H1 (cell line): ENCODE measurements around the gene COLEC12. TPM values are rescaled to one million over a fixed set of nuclear protein-coding genes. Genes with fewer than 3 reads are reported as not detected.
"Not testable (repeated sequence)": the region's sequence is repeated elsewhere in the genome, so short reads cannot be mapped to it uniquely, and the experiment has no call there.

Experiments
- CTCF ChIA-PET: fragments of 300-600 bp; sonication (Branson Sonifier 250); formaldehyde crosslinking; loops from one replicate; lab custom pipeline; 2021; ENCODE audit not compliant: partially characterized antibody; lab: Charles Lee
- POLR2A ChIA-PET: fragments of 300-600 bp; sonication (Branson Sonifier 250); formaldehyde crosslinking; loops from one replicate; lab custom pipeline; 2021; ENCODE audit warnings: inconsistent platforms; ENCODE audit not compliant: partially characterized antibody; lab: Charles Lee
- DNase-seq, 2 experiments: peaks; one replicate each; pipeline versions ENCODE4 v3.0.0 to v3.0.0-alpha.2; 2010 to 2022; ENCODE audit warnings: low spot score in 2 of 2, low read depth in 1 of 2, mixed read lengths in 1 of 2
- FAIRE-seq: peaks from 2 replicates; lab custom pipeline; 2011; peaks lifted over from hg19 to GRCh38; lab: Jason Lieb, UNC
- H2AFZ ChIP-seq: 2 replicates; pipeline ENCODE4 v1.8.1; 2012; ENCODE audit warnings: low read length, inconsistent platforms
- H2AK5ac ChIP-seq: 2 replicates; pipeline ENCODE4 v1.6.1; 2013; ENCODE audit warnings: low read depth, low read length
- H2BK120ac ChIP-seq: replicated peaks from 2 replicates; pipeline ENCODE3; 2013; ENCODE audit warnings: low read depth, low read length, inconsistent platforms
- H2BK12ac ChIP-seq: 2 replicates; pipeline ENCODE4 v1.6.1; 2013; ENCODE audit warnings: low read depth, low read length
- H2BK15ac ChIP-seq: 2 replicates; pipeline ENCODE4 v1.6.1; 2013; ENCODE audit warnings: low read length
- H2BK20ac ChIP-seq: 2 replicates; pipeline ENCODE4 v1.6.1; 2013; ENCODE audit warnings: low read length
- H2BK5ac ChIP-seq: 2 replicates; pipeline ENCODE4 v1.6.1; 2013; ENCODE audit warnings: low read depth, low read length
- H3K14ac ChIP-seq: 2 replicates; pipeline ENCODE4 v1.6.1; 2013; ENCODE audit warnings: inconsistent platforms; ENCODE audit not compliant: insufficient read length
- H3K18ac ChIP-seq: 2 replicates; pipeline ENCODE4 v1.6.1; 2013; ENCODE audit warnings: low read length; ENCODE audit errors: extremely low read depth
- H3K23ac ChIP-seq: 2 replicates; pipeline ENCODE4 v1.6.1; 2013; ENCODE audit warnings: inconsistent platforms; ENCODE audit not compliant: insufficient read length
- H3K23me2 ChIP-seq: 2 replicates; pipeline ENCODE4 v1.6.1; 2013; ENCODE audit warnings: low read depth, low read length
- H3K27ac ChIP-seq: 2 replicates; pipeline ENCODE4 v1.6.1; 2011; ENCODE audit warnings: low read depth, low read length, inconsistent platforms
- H3K27me3 ChIP-seq, 4 experiments: replicated peaks in 1 of 4; 1 replicate in 1 of 4; 2 replicates in 3 of 4; pipeline versions ENCODE4 v1.6.1 to v1.8.1; 2011 to 2013; ENCODE audit warnings: low read length in 3 of 4, mild to moderate bottlenecking in 3 of 4, inconsistent platforms in 2 of 4, mixed read lengths in 2 of 4, moderate library complexity in 1 of 4; ENCODE audit not compliant: control insufficient read depth in 3 of 4, insufficient read depth in 3 of 4; ENCODE audit errors: extremely low read depth in 1 of 4
- H3K36me3 ChIP-seq, 4 experiments: 2 replicates each; pipeline versions ENCODE4 v1.6.1 to v1.8.1; 2011 to 2013; ENCODE audit warnings: mild to moderate bottlenecking in 4 of 4, low read length in 3 of 4, moderate library complexity in 2 of 4, control low read depth in 1 of 4, inconsistent platforms in 1 of 4; ENCODE audit not compliant: insufficient read depth in 4 of 4, control insufficient read depth in 2 of 4
- H3K4ac ChIP-seq: replicated peaks from 2 replicates; pipeline ENCODE3; 2013; ENCODE audit warnings: low read length, low read depth, mixed read lengths, inconsistent platforms; ENCODE audit not compliant: insufficient read length
- H3K4me1 ChIP-seq, 4 experiments: replicated peaks in 1 of 4; 1 replicate in 1 of 4; 2 replicates in 3 of 4; pipeline versions ENCODE4 v1.6.1 to v1.8.1; 2011 to 2013; ENCODE audit warnings: low read length in 3 of 4, inconsistent platforms in 2 of 4, mixed read lengths in 1 of 4; ENCODE audit not compliant: insufficient read depth in 4 of 4, control insufficient read depth in 3 of 4
- H3K4me2 ChIP-seq, 2 experiments: 2 replicates each; pipeline versions ENCODE4 v1.6.1 to v1.8.1; 2011 to 2013; ENCODE audit warnings: low read depth in 2 of 2, low read length in 2 of 2, control low read depth in 1 of 2, inconsistent platforms in 1 of 2, mild to moderate bottlenecking in 1 of 2; ENCODE audit not compliant: insufficient read depth in 1 of 2
- H3K4me3 ChIP-seq, 4 experiments: fragments of 200-600, 300-600 bp in 1 of 4; sonication (generic), shearing (Covaris generic), sonication (Bioruptor Twin) in 1 of 4; 2 replicates each; pipeline versions ENCODE4 v1.5.1 to v1.8.1; 2011 to 2016; ENCODE audit warnings: low read length in 4 of 4, low read depth in 3 of 4, control low read depth in 2 of 4, inconsistent platforms in 2 of 4, mild to moderate bottlenecking in 2 of 4, mixed read lengths in 1 of 4, moderate library complexity in 1 of 4; ENCODE audit not compliant: insufficient read depth in 2 of 4; ENCODE audit errors: extremely low read depth in 1 of 4
- H3K56ac ChIP-seq: replicated peaks from 2 replicates; pipeline ENCODE3; 2013; ENCODE audit warnings: low read depth, mild to moderate bottlenecking, mixed read lengths, low read length, inconsistent platforms; ENCODE audit not compliant: insufficient read length
- H3K79me1 ChIP-seq: 2 replicates; pipeline ENCODE4 v1.6.1; 2013; ENCODE audit warnings: low read depth, low read length, control low read depth
- H3K79me2 ChIP-seq, 2 experiments: 2 replicates each; pipeline versions ENCODE4 v1.6.1 to v1.8.1; 2012 to 2013; ENCODE audit warnings: low read length in 2 of 2, mild to moderate bottlenecking in 2 of 2, inconsistent platforms in 1 of 2; ENCODE audit not compliant: insufficient read depth in 2 of 2, control insufficient read depth in 1 of 2
- H3K9ac ChIP-seq, 4 experiments: replicated peaks in 1 of 4; 1 replicate in 1 of 4; 2 replicates in 3 of 4; pipeline versions ENCODE4 v1.6.1 to v1.8.1; 2011 to 2013; ENCODE audit warnings: low read depth in 3 of 4, low read length in 3 of 4, control low read depth in 2 of 4, mild to moderate bottlenecking in 2 of 4, moderate library complexity in 2 of 4, inconsistent platforms in 1 of 4; ENCODE audit errors: extremely low read depth in 1 of 4
- H3K9me3 ChIP-seq, 2 experiments: 2 replicates each; pipeline versions ENCODE4 v1.6.1 to v1.8.1; 2012 to 2013; ENCODE audit warnings: mild to moderate bottlenecking in 2 of 2, moderate library complexity in 2 of 2, control low read depth in 1 of 2, inconsistent platforms in 1 of 2, low read depth in 1 of 2, low read length in 1 of 2, mixed read lengths in 1 of 2; ENCODE audit not compliant: insufficient read depth in 2 of 2
- H4K20me1 ChIP-seq, 2 experiments: replicated peaks in 1 of 2; 2 replicates each; pipeline versions ENCODE3 to v1.8.1; 2011 to 2013; ENCODE audit warnings: inconsistent platforms in 2 of 2, low read length in 2 of 2, mild to moderate bottlenecking in 1 of 2; ENCODE audit not compliant: insufficient read depth in 2 of 2, control insufficient read depth in 1 of 2
- H4K5ac ChIP-seq: 2 replicates; pipeline ENCODE4 v1.6.1; 2013; ENCODE audit warnings: low read length, low read depth, mixed read lengths, inconsistent platforms; ENCODE audit not compliant: insufficient read length
- H4K8ac ChIP-seq: 2 replicates; pipeline ENCODE4 v1.8.0; 2013; ENCODE audit warnings: mild to moderate bottlenecking, moderate library complexity, low read length, inconsistent platforms; ENCODE audit not compliant: insufficient read depth; ENCODE audit errors: extremely low read depth
- H4K91ac ChIP-seq: replicated peaks from 2 replicates; pipeline ENCODE3; 2013; ENCODE audit warnings: low read length, mixed read lengths, inconsistent platforms; ENCODE audit not compliant: insufficient read length
- WGBS, 2 experiments: shearing (Covaris generic) in 1 of 2; methylation state at CpG; one replicate each; pipeline versions ENCODE4 v1.1.6 to v1.1.7; 2013 to 2015; ENCODE audit warnings: low lambda C conversion rate in 2 of 2, mixed read lengths in 2 of 2, inconsistent platforms in 1 of 2, low coverage in 1 of 2, missing lambda C conversion rate in 1 of 2; ENCODE audit not compliant: insufficient replicate concordance in 2 of 2, insufficient coverage in 1 of 2, insufficient read length in 1 of 2; ENCODE audit errors: extremely low coverage in 1 of 2, missing lambda C conversion rate in 1 of 2; 5-methylcytosine and 5-hydroxymethylcytosine counted together
- polyA plus RNA-seq, 7 experiments: library from polyadenylated mRNA; depleted of rRNA in 3 of 7; stranded (reverse) in 5 of 7; unstranded in 2 of 7; fragments of >200 nt in 5 of 7; fragments of 200-250 nt in 2 of 7; gene quantifications; 1 replicate in 5 of 7; 2 replicates in 1 of 7; 4 replicates in 1 of 7; pipeline versions ENCODE4 v1.2.1 to v1.2.3, GENCODE V29; 2011 to 2013; ENCODE audit warnings: missing spikeins in 2 of 7, mixed read lengths in 2 of 7
- total RNA-seq: library from RNA; stranded (reverse); fragmentation: NEBNext Ultra II Directional; extraction: Animal tissue kit (Norgen Biotek cat#: 25700); gene quantifications from 2 replicates; pipeline ENCODE4 v1.2.1, GENCODE V29; 2021

The COLEC12 gene
- total and polyA plus RNA-seq, 2 of the 8 experiments (the other 6 are each of a cell fraction or from before 2014, with no cell fraction given), result 0.44 to 2.3 TPM

GRCh38 chr18:289970-290369, 210.5 kb downstream of the COLEC12 start:
- H3K4me1 ChIP-seq, H3K36me3 ChIP-seq, POLR2A ChIA-PET: not testable (repeated sequence)

More at GRCh38 chr18:289970-290369, 210.5 kb downstream of the COLEC12 start:
- not testable (repeated sequence) for H2AFZ ChIP-seq, H4K91ac ChIP-seq, H3K14ac ChIP-seq, H2BK20ac ChIP-seq, H3K4me2 ChIP-seq, H3K9ac ChIP-seq, H3K23me2 ChIP-seq, H3K79me2 ChIP-seq, H2AK5ac ChIP-seq, H3K4ac ChIP-seq, H4K8ac ChIP-seq, H3K27me3 ChIP-seq, H4K20me1 ChIP-seq, H2BK12ac ChIP-seq, DNase-seq, H2BK15ac ChIP-seq, FAIRE-seq, H3K9me3 ChIP-seq, H3K23ac ChIP-seq, H3K18ac ChIP-seq, H3K79me1 ChIP-seq, H2BK120ac ChIP-seq, H3K56ac ChIP-seq, H2BK5ac ChIP-seq, H3K4me3 ChIP-seq, H4K5ac ChIP-seq, H3K27ac ChIP-seq
- CTCF ChIA-PET, result interaction anchor here (0.6 to 1.0 kb wide), 3 partner anchors 9 to 368 kb away, joined by 3 to 4 read pairs (median 4); partner anchors contain the start of gene TYMS
- 93% methylated on average over 2 of the region's 4 CpGs; no CpG with 5 or more reads in 1 of the 2 experiments for WGBS, 2 experiments
